ENCODE measurements around the gene MCIDAS. TPM values are rescaled to one million over a fixed set of nuclear protein-coding genes. Genes with fewer than 3 reads are reported as not detected.
A peak's percentile ranks its signal among the peaks of the same experiment; 100 is the strongest.

MCIDAS gene
- total and polyA plus RNA-seq, 2 of the 8 experiments (the other 6 are each of a cell fraction or from before 2014, with no cell fraction given), result 0.15 TPM; not detected in 1

GRCh38 chr5:55232271-55232984 lies 5.3 kb upstream of the MCIDAS start (continued):
- TF ChIP-seq CBX5 (IDR thresholded peaks at IDR 0.05; ENCODE audit: low read depth, low read length) (no peak), CREB1 (IDR thresholded peaks at IDR 0.05) (0 out of 2 replicates have a peak, but pooled peaks have one; percentile 5), POLR2AphosphoS5 (IDR thresholded peaks at IDR 0.05; ENCODE audit: low read depth, low read length) (no peak), SIN3A (conservative IDR thresholded peaks at IDR 0.05 in 1 of 2, IDR thresholded peaks at IDR 0.05 in 1 of 2; ENCODE audit: low read depth in 1 of 2, low read length in 2 of 2) (peak in 1 of 2 experiments; percentile 15; a peak in 1 of 4 replicates), CHD2 (IDR thresholded peaks at IDR 0.05; ENCODE audit: low read length) (no peak), EZH2 (IDR thresholded peaks at IDR 0.05; ENCODE audit: low read depth, low read length, severe bottlenecking) (peak; percentile 85), SP2 (IDR thresholded peaks at IDR 0.05; ENCODE audit: low read length) (no peak)

All from H1 (cell line).